NCI-H69 (cell line): ENCODE results near the gene KDM5A.
"Not testable (repeated sequence)": the region's sequence is repeated elsewhere in the genome, so short reads cannot be mapped to it uniquely, and the experiment has no call there.

Source experiments
- DNase-seq: peaks from one replicate; lab custom pipeline; 2025; lab: John Stamatoyannopoulos, UW

Gene KDM5A

GRCh38 chr12:238736-239398, 150.3 kb downstream of the KDM5A start:
- no peak for DNase-seq

- no peak for DNase-seq
Measured at GRCh38 chr12:238116-238515, 151.0 kb downstream of the KDM5A start.

DNA sequence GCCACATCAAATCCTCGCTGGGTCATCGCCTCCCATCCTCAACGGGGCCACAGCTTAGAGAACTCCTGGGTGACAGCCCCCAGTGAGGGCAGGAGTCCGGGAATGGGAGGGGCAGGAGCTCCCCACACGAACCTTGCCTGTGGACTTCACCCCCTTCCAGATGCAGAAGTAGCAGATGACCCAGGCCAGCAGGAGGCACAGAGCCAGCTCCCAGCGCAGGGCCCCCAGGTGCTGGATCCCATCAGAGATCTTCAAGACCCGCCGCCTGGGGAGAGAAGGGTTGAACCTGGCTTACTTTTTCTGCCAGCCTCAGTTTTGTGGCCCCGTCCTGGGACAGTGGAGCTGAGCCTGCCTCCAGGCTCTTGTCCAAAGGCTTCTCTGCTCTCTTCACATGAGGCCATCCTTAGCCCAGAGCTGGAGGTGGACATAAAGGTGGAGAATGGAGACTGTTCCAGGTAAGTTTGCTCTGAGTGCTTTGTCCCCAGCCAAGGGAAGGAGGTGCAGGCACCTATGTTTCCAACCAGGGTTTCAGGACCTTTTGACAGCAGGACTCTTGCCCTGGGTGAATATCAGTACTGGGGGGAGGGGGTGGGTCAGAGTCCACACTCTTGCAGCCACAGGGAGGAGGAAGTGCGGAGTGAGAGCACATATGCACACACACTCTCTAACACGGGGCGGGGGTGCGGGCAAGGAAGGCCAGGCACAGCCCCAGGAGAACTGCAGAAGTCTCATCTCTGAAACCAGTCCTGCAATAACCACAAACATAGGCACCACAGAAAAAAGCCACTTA, 151.9 kb downstream of the KDM5A start:
- DNase-seq, result no peak

DNA sequence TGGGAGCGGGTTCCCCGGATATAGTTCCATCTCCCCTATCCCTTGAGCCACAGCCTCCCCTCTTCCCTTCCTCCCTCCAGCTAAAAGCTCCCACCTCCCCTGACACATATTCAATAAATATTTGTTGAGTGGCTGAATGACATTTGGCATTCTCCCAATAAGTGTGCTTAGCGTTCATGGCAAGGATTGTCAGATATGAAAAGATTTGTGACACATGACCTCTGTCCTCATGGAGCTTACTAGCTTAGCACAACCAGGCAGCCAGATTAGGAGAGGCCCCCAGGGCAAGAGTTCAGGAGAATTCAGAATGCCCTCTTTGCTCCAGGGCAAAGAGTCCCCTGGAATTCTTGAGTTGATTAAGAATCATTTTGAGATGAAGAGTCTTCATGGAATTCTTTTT, 152.7 kb downstream of the KDM5A start:
- no peak for DNase-seq

DNA sequence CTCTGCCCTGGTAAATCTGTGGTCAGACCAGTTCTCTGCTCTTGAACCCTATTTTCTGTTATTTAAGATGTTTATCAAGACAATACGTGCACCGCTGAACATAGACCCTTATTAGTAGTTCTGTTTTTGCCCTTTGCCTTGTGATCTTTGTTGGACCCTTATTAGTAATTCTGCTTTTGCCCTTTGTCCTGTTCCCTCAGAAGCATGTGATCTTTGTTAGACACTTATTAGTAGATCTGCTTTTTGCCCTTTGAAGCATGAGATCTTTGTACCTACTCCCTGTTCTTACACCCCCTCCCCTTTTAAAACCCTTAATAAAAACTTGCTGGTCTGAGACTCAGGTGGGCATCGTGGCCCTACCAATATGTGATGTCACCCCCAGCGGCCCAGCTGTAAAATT, 153.2 kb downstream of the KDM5A start:
- not testable (repeated sequence) for DNase-seq

GRCh38 chr12:234891-235415, 154.2 kb downstream of the KDM5A start:
- DNase-seq, result no peak

- no peak for DNase-seq
Measured at GRCh38 chr12:234019-234418, 155.1 kb downstream of the KDM5A start.

DNA sequence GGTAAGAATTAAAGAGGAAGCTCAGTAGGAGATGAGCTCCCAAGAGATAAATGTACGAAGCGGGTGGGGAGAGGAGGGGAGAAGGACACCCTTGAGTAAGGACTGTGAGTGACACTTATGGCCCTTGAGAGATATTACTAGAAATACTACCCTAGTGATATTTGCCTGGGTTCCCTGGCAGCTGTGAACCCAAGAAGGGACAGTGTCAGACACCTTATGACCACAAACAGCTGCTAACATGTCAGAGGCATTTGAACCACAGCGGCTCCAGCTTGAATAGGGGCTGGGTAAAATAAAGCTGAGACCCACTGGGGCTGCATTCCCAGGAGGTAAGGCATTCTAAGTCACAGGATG, 155.5 kb downstream of the KDM5A start:
- no peak for DNase-seq

GRCh38 chr12:232731-233614, 156.1 kb downstream of the KDM5A start:
- DNase-seq, result no peak

- DNase-seq, result peak; percentile 37
Measured at GRCh38 chr12:230925-231671, 158.0 kb downstream of the KDM5A start.
